Type B pancreatic cell (in vitro differentiated cells): ENCODE measurements around the gene CCNQ. TPM values are rescaled to one million over a fixed set of nuclear protein-coding genes. Genes with fewer than 3 reads are reported as not detected.

Experiments
- DNase-seq: peaks from one replicate; pipeline ENCODE4 v3.0.0; 2021; ENCODE audit warnings: mixed read lengths; ENCODE audit not compliant: unreplicated experiment; ENCODE audit errors: extremely low spot score
- H3K27ac Mint-ChIP-seq: 2 replicates; pipeline ENCODE4 v1.8.0; 2021; ENCODE audit warnings: mild to moderate bottlenecking, mixed read lengths
- H3K27me3 Mint-ChIP-seq: 2 replicates; pipeline ENCODE4 v1.8.0; 2021; ENCODE audit warnings: mixed read lengths
- H3K36me3 Mint-ChIP-seq: 2 replicates; pipeline ENCODE4 v1.8.0; 2021; ENCODE audit warnings: mixed read lengths
- H3K4me1 Mint-ChIP-seq: one replicate; pipeline ENCODE4 v1.8.0; 2021; ENCODE audit warnings: mixed read lengths; ENCODE audit not compliant: unreplicated experiment
- H3K4me3 Mint-ChIP-seq: 2 replicates; pipeline ENCODE4 v1.8.0; 2021; ENCODE audit warnings: mild to moderate bottlenecking, mixed read lengths
- H3K9me3 Mint-ChIP-seq: 2 replicates; pipeline ENCODE4 v1.8.0; 2021; ENCODE audit warnings: mixed read lengths
- total RNA-seq: library from RNA; stranded (reverse); gene quantifications from 2 replicates; pipeline ENCODE4 v1.2.1, GENCODE V29; 2021; ENCODE audit warnings: low replicate concordance
- TF ChIP-seq, protein P1 (sequence below): fragments of 200-600 bp; sonication (generic); conservative IDR thresholded peaks from 2 replicates; pipeline ENCODE4 v1.5.0; 2021; ENCODE audit warnings: antibody characterized with exemption, mild to moderate bottlenecking

CCNQ gene
- total RNA-seq, 1 donor from 2014 or later, result 19.0 TPM

DNA sequence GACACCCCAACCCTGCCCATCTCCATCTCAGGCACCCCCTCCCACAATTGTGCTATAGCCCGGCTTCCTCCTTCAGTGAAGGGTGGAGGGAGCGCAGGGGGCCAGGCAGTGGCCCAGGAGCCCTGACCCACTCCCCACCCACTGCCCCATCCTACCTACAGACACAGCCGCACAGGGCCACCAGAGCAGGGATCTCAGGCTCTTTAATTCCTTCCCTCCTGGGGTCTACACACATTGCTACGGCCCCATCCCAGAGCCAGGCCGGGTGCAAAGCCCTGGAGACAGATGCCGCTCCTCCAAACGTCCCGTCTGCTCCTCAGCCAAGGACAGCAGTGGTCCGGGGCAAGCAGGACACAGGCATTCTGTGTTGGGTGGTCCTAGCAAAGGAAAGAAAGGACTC is 35.3 kb upstream of the CCNQ start:
- H3K27me3 Mint-ChIP-seq, result no peaks in the 10 kb centered on the region
- TF ChIP-seq, protein P1, sequence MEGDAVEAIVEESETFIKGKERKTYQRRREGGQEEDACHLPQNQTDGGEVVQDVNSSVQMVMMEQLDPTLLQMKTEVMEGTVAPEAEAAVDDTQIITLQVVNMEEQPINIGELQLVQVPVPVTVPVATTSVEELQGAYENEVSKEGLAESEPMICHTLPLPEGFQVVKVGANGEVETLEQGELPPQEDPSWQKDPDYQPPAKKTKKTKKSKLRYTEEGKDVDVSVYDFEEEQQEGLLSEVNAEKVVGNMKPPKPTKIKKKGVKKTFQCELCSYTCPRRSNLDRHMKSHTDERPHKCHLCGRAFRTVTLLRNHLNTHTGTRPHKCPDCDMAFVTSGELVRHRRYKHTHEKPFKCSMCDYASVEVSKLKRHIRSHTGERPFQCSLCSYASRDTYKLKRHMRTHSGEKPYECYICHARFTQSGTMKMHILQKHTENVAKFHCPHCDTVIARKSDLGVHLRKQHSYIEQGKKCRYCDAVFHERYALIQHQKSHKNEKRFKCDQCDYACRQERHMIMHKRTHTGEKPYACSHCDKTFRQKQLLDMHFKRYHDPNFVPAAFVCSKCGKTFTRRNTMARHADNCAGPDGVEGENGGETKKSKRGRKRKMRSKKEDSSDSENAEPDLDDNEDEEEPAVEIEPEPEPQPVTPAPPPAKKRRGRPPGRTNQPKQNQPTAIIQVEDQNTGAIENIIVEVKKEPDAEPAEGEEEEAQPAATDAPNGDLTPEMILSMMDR, result no peak
- no peak overlapping the region for H3K27ac Mint-ChIP-seq
- no peak overlapping the region for H3K4me3 Mint-ChIP-seq
- no peaks in the 10 kb centered on the region for H3K4me1 Mint-ChIP-seq
- DNase-seq, result no peak
- H3K9me3 Mint-ChIP-seq, result peaks cover 6% of the 10 kb centered on the region
- H3K36me3 Mint-ChIP-seq, result no peaks in the 10 kb centered on the region

DNA sequence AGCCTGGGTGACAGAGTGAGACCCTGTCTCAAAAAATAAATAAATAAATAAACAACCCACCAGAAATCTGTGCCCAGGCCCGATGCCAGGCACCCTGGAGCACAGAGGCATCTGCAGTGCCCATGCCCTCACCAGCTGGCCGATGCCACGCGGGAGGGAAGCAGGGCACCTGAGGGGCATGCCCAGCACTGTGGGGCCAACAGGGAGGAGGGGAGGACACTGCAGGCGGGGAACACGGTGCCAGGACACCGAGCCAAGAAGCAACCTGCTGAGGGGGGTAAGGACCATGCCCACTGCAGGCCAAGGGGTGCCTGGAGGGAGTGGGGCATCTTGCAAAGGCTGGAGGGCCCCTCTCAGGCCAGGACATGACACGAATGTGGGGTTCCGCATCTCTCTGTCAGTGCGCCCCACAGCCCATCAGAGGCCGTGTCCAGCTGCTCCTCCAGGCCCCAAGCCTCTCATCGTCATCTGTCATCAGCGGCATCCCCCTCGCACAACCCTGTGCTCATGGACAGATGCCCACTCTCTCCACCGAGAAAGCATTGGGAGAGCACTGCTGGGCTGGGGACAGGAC is 34.8 kb upstream of the CCNQ start:
- TF ChIP-seq, protein P1, result no peak
- H3K27ac Mint-ChIP-seq, result no peak overlapping the region
- peaks cover 6% of the 10 kb centered on the region for H3K9me3 Mint-ChIP-seq
- DNase-seq, result no peak
- H3K4me1 Mint-ChIP-seq, result no peaks in the 10 kb centered on the region
- no peaks in the 10 kb centered on the region for H3K27me3 Mint-ChIP-seq
- no peaks in the 10 kb centered on the region for H3K36me3 Mint-ChIP-seq
- no peak overlapping the region for H3K4me3 Mint-ChIP-seq

DNA sequence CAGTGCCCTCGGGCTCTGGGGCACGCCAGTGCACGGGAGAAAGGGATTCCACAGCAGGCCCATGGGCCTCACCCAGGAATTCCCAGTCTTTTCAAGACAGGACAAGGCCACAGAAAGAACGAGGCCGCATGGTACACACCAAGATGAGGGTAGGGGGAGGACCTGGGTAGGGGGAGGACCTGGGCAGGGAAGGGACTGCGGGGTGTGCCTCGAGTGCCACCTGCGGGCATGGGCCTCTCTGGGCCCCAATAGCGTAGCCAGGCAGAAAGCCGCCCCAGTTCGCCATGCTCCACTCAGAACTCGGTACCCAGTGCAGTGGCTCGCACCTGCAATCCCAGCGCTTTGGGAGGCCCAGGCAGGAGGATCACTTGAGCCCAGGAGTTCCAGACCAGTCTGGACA is 34.1 kb upstream of the CCNQ start:
- Mint-ChIP-seq H3K36me3 (no peaks in the 10 kb centered on the region), H3K4me1 (no peaks in the 10 kb centered on the region), H3K4me3 (no peak overlapping the region), H3K27me3 (no peaks in the 10 kb centered on the region), H3K27ac (no peak overlapping the region), H3K9me3 (peaks cover 6% of the 10 kb centered on the region)
- DNase-seq, result no peak
- TF ChIP-seq, protein P1, result no peak

DNA sequence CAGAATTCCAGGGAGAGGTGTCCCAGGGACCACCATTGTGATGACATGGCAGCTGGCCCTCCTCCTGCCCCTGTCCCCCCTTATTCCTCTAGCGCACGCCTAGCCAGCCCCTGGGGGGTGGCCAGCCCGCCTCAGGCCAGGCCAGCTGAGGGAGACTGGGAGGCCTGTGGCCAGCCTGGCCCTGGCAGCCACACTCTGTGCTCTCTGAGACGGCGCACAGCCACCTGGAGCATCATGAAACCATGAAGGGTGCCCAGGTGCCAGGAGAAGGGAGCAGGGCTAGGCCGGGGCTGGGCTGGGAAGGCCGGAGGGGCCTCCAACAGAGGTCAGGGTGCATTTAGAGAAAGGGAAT is 33.6 kb upstream of the CCNQ start:
- H3K27me3 Mint-ChIP-seq, result no peaks in the 10 kb centered on the region
- peaks cover 6% of the 10 kb centered on the region for H3K9me3 Mint-ChIP-seq
- TF ChIP-seq, protein P1, result no peak

DNA sequence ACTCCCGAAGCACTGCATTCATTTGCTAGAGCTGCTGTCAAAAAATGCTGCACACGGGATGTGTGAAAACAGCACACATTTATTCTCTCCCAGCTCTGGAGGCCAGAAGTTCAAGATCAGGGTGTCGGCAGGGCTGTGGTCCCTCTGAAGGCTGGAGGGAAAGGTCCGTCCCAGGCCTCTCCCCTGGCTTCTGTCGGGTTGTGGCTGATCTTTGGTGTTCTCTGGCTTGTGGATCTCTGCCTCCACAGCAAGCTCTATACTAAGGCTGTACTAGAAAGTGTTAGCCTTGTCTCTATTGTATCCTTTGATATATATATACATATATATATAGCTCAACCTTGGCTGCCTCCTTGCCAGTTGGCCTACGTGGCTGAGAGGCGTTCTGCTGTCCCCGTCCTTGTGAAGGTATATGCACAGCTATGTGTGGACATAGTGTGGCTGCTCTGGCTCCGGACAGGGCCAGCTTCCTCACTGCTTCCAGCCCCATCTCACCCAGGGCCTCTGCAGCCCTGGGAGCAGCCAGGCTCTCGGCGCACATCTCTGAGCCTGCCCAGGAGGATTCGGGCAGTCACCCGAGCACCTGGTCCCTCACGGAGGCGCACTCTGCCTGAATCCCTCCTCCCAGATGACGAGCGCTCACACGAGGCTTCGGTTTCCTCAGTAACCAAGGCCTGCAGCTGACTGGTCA is 33.1 kb upstream of the CCNQ start:
- no peak overlapping the region for H3K4me3 Mint-ChIP-seq
- no peaks in the 10 kb centered on the region for H3K36me3 Mint-ChIP-seq
- H3K4me1 Mint-ChIP-seq, result no peaks in the 10 kb centered on the region
- peaks cover 6% of the 10 kb centered on the region for H3K9me3 Mint-ChIP-seq
- H3K27ac Mint-ChIP-seq, result no peak overlapping the region
- TF ChIP-seq, protein P1, result no peak
- H3K27me3 Mint-ChIP-seq, result no peaks in the 10 kb centered on the region
- no peak for DNase-seq

More for the DNA sequence above, 33.6 kb upstream of the CCNQ start:
- Mint-ChIP-seq H3K27ac (no peak overlapping the region), H3K4me1 (no peaks in the 10 kb centered on the region), H3K36me3 (no peaks in the 10 kb centered on the region), H3K4me3 (no peak overlapping the region)
- DNase-seq, result no peak
